Naive thymus-derived CD8-positive, alpha-beta T cell (primary cell): ENCODE results near the gene FILIP1L. TPM values are rescaled to one million over a fixed set of nuclear protein-coding genes. Genes with fewer than 3 reads are reported as not detected.

Experiments used
- ATAC-seq, 2 donors: fragments of 150-1000 bp; cut with Tn5 transposase in 1 of 2; sonication (Bioruptor Pico), chemical (Tn5 transposase) in 1 of 2; 1 replicate in 1 of 2; 2 replicates in 1 of 2; pipeline ENCODE4 v1.10.0; 2021; ENCODE audit warnings: mild to moderate bottlenecking in 2 of 2, moderate library complexity in 2 of 2
- POLR2A ChIA-PET: fragments of 350-600 bp; sonication (Branson Sonifier 250); formaldehyde crosslinking; loops from one replicate; lab custom pipeline; 2021; ENCODE audit warnings: antibody characterized with exemption; lab: Charles Lee
- DNase-seq, 10 donors: peaks; one replicate each; pipeline versions ENCODE4 v3.0.0 to v3.0.0-alpha.2; 2020 to 2022
- H3K27ac Mint-ChIP-seq, 10 donors: one replicate each; pipeline ENCODE4 v1.8.0; 2020 to 2022; ENCODE audit warnings: mild to moderate bottlenecking in 10 of 10, mixed read lengths in 10 of 10, moderate library complexity in 4 of 10, inconsistent platforms in 1 of 10
- H3K27me3 Mint-ChIP-seq, 5 donors: one replicate each; pipeline ENCODE4 v1.8.0; 2021 to 2022; ENCODE audit warnings: mixed read lengths in 5 of 5
- H3K36me3 Mint-ChIP-seq, 3 donors: one replicate each; pipeline ENCODE4 v1.8.0; 2020 to 2022; ENCODE audit warnings: mixed read lengths in 3 of 3, mild to moderate bottlenecking in 2 of 3, inconsistent platforms in 1 of 3
- H3K4me1 Mint-ChIP-seq, 4 donors: one replicate each; pipeline ENCODE4 v1.8.0; 2021 to 2022; ENCODE audit warnings: mixed read lengths in 4 of 4
- H3K4me3 Mint-ChIP-seq, 10 donors: one replicate each; pipeline ENCODE4 v1.8.0; 2020 to 2022; ENCODE audit warnings: mild to moderate bottlenecking in 10 of 10, mixed read lengths in 10 of 10, moderate library complexity in 6 of 10, inconsistent platforms in 1 of 10
- H3K9me3 Mint-ChIP-seq, 9 donors: one replicate each; pipeline ENCODE4 v1.8.0; 2020 to 2022; ENCODE audit warnings: mixed read lengths in 9 of 9, mild to moderate bottlenecking in 3 of 9, inconsistent platforms in 1 of 9, moderate library complexity in 1 of 9
- polyA plus RNA-seq, 3 donors: library from polyadenylated mRNA; unstranded; fragments of 300-500 nt; fragmentation: Illumina TruSeq; gene quantifications; one replicate each; pipeline ENCODE4 v1.2.3, GENCODE V29; 2021
- total RNA-seq, 8 experiments: library from RNA in 2 of 8; stranded (reverse) in 2 of 8; gene quantifications; one replicate each; pipeline ENCODE4 v1.2.3 and lab custom pipeline; 2021 to 2026

Gene FILIP1L
- total and polyA plus RNA-seq, 5 experiments from 2014 or later: 0.14 to 0.41 (median 0.30) TPM; not detected in 1

GRCh38 chr3:99867594-99868310 is 246.5 kb downstream of the FILIP1L start:
- H3K4me1 Mint-ChIP-seq: peaks cover 15 to 34% (median 27%) of the 10 kb centered on the region in 4 donors
- peak; percentile 14 to 51 for ATAC-seq
- POLR2A ChIA-PET: no interaction called here

GRCh38 chr3:99866261-99866761 is 248.0 kb downstream of the FILIP1L start:
- Mint-ChIP-seq H3K27me3 (peaks cover 0 to 2% (median 0%) of the 10 kb centered on the region in 5 donors), H3K4me1 (peaks cover 17 to 34% (median 27%) of the 10 kb centered on the region in 4 donors), H3K9me3 (no peaks in the 10 kb centered on the region), H3K4me3 (peak overlapping the region in 1 of 10 donors; percentile 19), H3K27ac (peak overlapping the region in 2 of 10 donors; percentile 0 to 74), H3K36me3 (peaks cover 5 to 13% (median 6%) of the 10 kb centered on the region in 3 donors)
- ATAC-seq (peak; percentile 37 to 68), DNase-seq (peak in 2 of 10 donors; percentile 5 to 17)
- POLR2A ChIA-PET: no interaction called here

More at GRCh38 chr3:99867594-99868310, 246.5 kb downstream of the FILIP1L start:
- Mint-ChIP-seq H3K27me3 (peaks cover 0 to 2% (median 0%) of the 10 kb centered on the region in 5 donors), H3K4me3 (no peak overlapping the region), H3K9me3 (no peaks in the 10 kb centered on the region), H3K27ac (peak overlapping the region in 2 of 10 donors; percentile 25 to 38), H3K36me3 (peaks cover 2 to 11% (median 5%) of the 10 kb centered on the region in 3 donors)
- no peak for DNase-seq

GRCh38 chr3:99865321-99865720 is 249.0 kb downstream of the FILIP1L start:
- H3K36me3 Mint-ChIP-seq: peaks cover 5 to 13% (median 6%) of the 10 kb centered on the region in 3 donors
- no peaks in the 10 kb centered on the region for H3K9me3 Mint-ChIP-seq
- H3K27ac Mint-ChIP-seq: no peak overlapping the region
- DNase-seq (no peak), ATAC-seq (no peak)
- H3K4me3 Mint-ChIP-seq: no peak overlapping the region
- no peaks in the 10 kb centered on the region for H3K27me3 Mint-ChIP-seq
- H3K4me1 Mint-ChIP-seq: peaks cover 17 to 34% (median 27%) of the 10 kb centered on the region in 4 donors
- POLR2A ChIA-PET: no interaction called here

DNA sequence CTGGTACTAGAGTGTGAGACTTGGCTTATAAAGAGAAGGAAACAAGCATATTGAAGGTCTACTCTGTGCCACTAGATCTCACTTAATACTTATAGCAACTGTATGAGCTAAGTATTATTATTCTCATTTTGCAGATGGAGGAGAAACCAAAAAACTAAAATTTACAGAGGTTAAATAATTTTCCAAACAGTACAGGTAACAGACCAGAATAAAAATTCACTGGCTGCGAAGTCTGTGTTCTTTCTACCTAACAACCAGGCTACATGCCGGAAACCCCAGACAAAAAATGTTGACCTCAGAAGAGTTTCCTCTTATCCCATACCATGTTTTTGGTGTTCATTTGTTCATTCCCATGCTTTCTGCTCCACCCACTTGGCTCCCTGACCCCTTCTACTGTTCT is 250.0 kb downstream of the FILIP1L start:
- H3K27me3 Mint-ChIP-seq: no peaks in the 10 kb centered on the region
- POLR2A ChIA-PET: no interaction called here
- H3K27ac Mint-ChIP-seq: peak overlapping the region in 1 of 10 donors; percentile 61
- no peak overlapping the region for H3K4me3 Mint-ChIP-seq
- H3K4me1 Mint-ChIP-seq: peaks cover 20 to 34% (median 27%) of the 10 kb centered on the region in 4 donors
- no peaks in the 10 kb centered on the region for H3K9me3 Mint-ChIP-seq
- DNase-seq (no peak), ATAC-seq (no peak)
- H3K36me3 Mint-ChIP-seq: peaks cover 5 to 17% (median 6%) of the 10 kb centered on the region in 3 donors

GRCh38 chr3:99863588-99863987 is 250.7 kb downstream of the FILIP1L start:
- no peak for ATAC-seq
- no peak overlapping the region for H3K4me3 Mint-ChIP-seq
- no peak for DNase-seq
- POLR2A ChIA-PET: no interaction called here
- H3K27ac Mint-ChIP-seq: no peak overlapping the region
- no peaks in the 10 kb centered on the region for H3K27me3 Mint-ChIP-seq
- H3K9me3 Mint-ChIP-seq: no peaks in the 10 kb centered on the region
- peaks cover under 1 to 13% (median 6%) of the 10 kb centered on the region in 3 donors for H3K36me3 Mint-ChIP-seq
- peaks cover 22 to 34% (median 27%) of the 10 kb centered on the region in 4 donors for H3K4me1 Mint-ChIP-seq

GRCh38 chr3:99863002-99863401 is 251.3 kb downstream of the FILIP1L start:
- H3K4me3 Mint-ChIP-seq: no peak overlapping the region
- POLR2A ChIA-PET: no interaction called here
- H3K36me3 Mint-ChIP-seq: peaks cover 0 to 13% (median 6%) of the 10 kb centered on the region in 3 donors
- DNase-seq (no peak), ATAC-seq (no peak)
- peaks cover 22 to 30% (median 25%) of the 10 kb centered on the region in 4 donors for H3K4me1 Mint-ChIP-seq
- H3K9me3 Mint-ChIP-seq: no peaks in the 10 kb centered on the region
- H3K27ac Mint-ChIP-seq: no peak overlapping the region
- no peaks in the 10 kb centered on the region for H3K27me3 Mint-ChIP-seq

DNA sequence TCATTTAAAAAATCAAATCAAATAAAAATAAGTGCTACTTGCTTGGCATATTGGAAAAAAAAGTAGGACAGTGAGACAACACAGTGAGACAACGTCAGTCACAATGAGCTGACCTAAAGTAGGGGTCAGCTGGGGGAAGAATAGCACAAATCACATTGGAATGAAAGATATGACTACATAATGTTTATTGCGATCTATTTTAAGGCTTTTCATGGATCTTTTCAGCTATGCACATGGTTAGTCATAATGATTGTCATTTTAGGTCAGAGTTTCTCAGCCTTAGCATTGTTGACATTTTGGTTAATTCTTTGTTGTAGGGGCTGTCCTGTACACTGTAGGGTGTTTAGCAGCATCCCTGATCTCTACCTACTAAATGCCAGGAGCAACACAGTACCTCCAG is 252.1 kb downstream of the FILIP1L start:
- H3K27me3 Mint-ChIP-seq: no peaks in the 10 kb centered on the region
- no peak for ATAC-seq
- peaks cover 0 to 13% (median 6%) of the 10 kb centered on the region in 3 donors for H3K36me3 Mint-ChIP-seq
- no peak for DNase-seq
- H3K4me1 Mint-ChIP-seq: peaks cover 16 to 22% (median 21%) of the 10 kb centered on the region in 4 donors
- POLR2A ChIA-PET: no interaction called here
- H3K27ac Mint-ChIP-seq: no peak overlapping the region
- H3K9me3 Mint-ChIP-seq: no peaks in the 10 kb centered on the region
- H3K4me3 Mint-ChIP-seq: no peak overlapping the region

DNA sequence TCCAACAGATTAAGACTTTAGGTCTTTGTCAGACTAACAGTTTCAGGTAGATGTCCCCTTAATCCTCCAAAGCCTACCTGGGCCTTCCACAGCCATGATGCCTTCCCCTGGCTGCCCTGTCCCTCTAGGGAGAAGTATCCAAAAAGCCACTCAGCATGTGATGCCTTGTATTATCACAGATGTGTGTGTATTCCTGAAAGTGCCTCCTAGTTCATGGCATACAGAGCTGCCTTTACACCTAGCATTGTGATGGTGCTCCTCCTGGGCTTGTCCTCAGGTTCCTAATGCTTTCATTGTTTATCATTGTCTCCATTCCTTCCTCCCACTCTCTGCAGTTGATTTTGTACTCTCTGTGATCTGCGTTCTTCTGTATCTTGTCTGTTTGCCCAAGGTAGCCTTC is 253.1 kb downstream of the FILIP1L start:
- ATAC-seq (no peak), DNase-seq (no peak)
- POLR2A ChIA-PET: no interaction called here
- H3K27ac Mint-ChIP-seq: peak overlapping the region in 3 of 10 donors; percentile 15 to 51 (median 26)
- H3K4me1 Mint-ChIP-seq: peaks cover 6 to 17% (median 11%) of the 10 kb centered on the region in 4 donors
- no peaks in the 10 kb centered on the region for H3K9me3 Mint-ChIP-seq
- H3K36me3 Mint-ChIP-seq: peaks cover 0 to 18% (median 6%) of the 10 kb centered on the region in 3 donors
- H3K4me3 Mint-ChIP-seq: no peak overlapping the region
- no peaks in the 10 kb centered on the region for H3K27me3 Mint-ChIP-seq

DNA sequence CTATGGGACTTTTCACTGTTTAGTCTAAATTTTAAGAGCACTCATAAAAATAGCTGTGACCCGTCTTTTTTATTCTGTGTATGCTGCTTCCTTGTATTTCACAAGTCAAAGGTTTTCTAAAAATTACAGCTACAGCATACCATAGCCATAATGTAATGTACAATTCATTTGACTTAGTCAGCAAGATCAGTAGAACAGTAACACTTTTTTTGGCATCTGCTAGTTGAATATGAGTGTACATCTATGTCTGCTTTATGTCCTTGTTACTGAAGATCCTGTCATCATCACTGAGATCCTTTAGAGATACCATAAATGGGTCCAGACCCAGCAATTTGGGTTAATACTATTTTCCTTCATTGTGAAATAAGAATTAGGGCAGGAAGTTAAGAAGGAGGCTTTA is 254.5 kb downstream of the FILIP1L start:
- Mint-ChIP-seq H3K27ac (no peak overlapping the region), H3K36me3 (peaks cover 0 to 20% (median 6%) of the 10 kb centered on the region in 3 donors), H3K27me3 (no peaks in the 10 kb centered on the region), H3K4me1 (peaks cover 0 to 11% (median under 1%) of the 10 kb centered on the region in 4 donors), H3K4me3 (no peak overlapping the region), H3K9me3 (no peaks in the 10 kb centered on the region)
- POLR2A ChIA-PET: no interaction called here
- DNase-seq: no peak
- no peak for ATAC-seq

- Mint-ChIP-seq H3K36me3 (peaks cover 0 to 20% (median 6%) of the 10 kb centered on the region in 3 donors), H3K27ac (no peak overlapping the region), H3K4me3 (no peak overlapping the region), H3K27me3 (no peaks in the 10 kb centered on the region), H3K9me3 (no peaks in the 10 kb centered on the region), H3K4me1 (peaks cover 0 to 15% (median 6%) of the 10 kb centered on the region in 4 donors)
- ATAC-seq (no peak), DNase-seq (no peak)
- POLR2A ChIA-PET: no interaction called here
These were observed 255.8 kb downstream of the FILIP1L start for GRCh38 chr3:99858469-99858868.

DNA sequence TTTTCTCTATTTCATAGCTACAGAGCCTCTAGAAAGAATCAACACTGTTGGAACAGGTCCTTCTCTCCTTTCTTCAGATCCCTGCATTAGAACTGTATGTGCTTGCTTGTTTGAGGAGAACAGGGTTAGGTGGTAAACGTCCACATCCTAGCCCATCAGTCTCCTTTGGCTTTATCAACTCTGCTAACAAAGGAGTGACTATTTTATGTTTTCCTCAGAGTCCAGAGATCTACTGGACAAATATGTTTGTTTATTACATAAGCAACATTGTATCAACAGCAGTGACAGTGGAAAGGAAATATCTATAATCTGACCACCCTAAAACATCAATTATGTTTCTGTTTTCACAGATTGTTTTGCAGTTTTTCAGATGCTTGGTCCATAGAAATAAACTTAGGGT is 257.0 kb downstream of the FILIP1L start:
- DNase-seq: no peak
- Mint-ChIP-seq H3K4me3 (no peak overlapping the region), H3K4me1 (peaks cover 0 to 12% (median 6%) of the 10 kb centered on the region in 4 donors), H3K27me3 (no peaks in the 10 kb centered on the region), H3K36me3 (peaks cover 0 to 14% (median 2%) of the 10 kb centered on the region in 3 donors), H3K27ac (no peak overlapping the region), H3K9me3 (no peaks in the 10 kb centered on the region)
- ATAC-seq: no peak
- POLR2A ChIA-PET: no interaction called here

GRCh38 chr3:99856437-99857220 is 257.7 kb downstream of the FILIP1L start:
- H3K4me1 Mint-ChIP-seq: peaks cover 0 to 12% (median 6%) of the 10 kb centered on the region in 4 donors
- H3K9me3 Mint-ChIP-seq: no peaks in the 10 kb centered on the region
- POLR2A ChIA-PET: no interaction called here
- no peak for ATAC-seq
- no peak overlapping the region for H3K27ac Mint-ChIP-seq
- no peaks in the 10 kb centered on the region for H3K27me3 Mint-ChIP-seq
- no peak for DNase-seq
- H3K4me3 Mint-ChIP-seq: no peak overlapping the region
- peaks cover 0 to 14% (median 2%) of the 10 kb centered on the region in 3 donors for H3K36me3 Mint-ChIP-seq
